ENCODE data around the gene FBXO47. TPM values are rescaled to one million over a fixed set of nuclear protein-coding genes. Genes with fewer than 3 reads are reported as not detected.

Gene FBXO47
- total and polyA plus RNA-seq, 2 of the 4 experiments (the other 2 are of a cell fraction): under 0.01 TPM; not detected in 1

- no peak overlapping the region for H3K4me2 ChIP-seq (ENCODE audit: low read depth, low read length)
- H2BK5ac ChIP-seq (ENCODE audit: low read depth, low read length, poor library complexity, severe bottlenecking): no peak overlapping the region
- no peak overlapping the region for H2BK120ac ChIP-seq (ENCODE audit: low read depth, low read length)
- H3K9ac ChIP-seq (ENCODE audit: low read depth, low read length): no peak overlapping the region
- H3K4me3 ChIP-seq (ENCODE audit: insufficient read depth, low read depth, low read length): no peak overlapping the region
- no peaks in the 10 kb centered on the region for H3K27me3 ChIP-seq (ENCODE audit: control insufficient read depth, insufficient read depth, low read length)
- in situ Hi-C loops (cut with MboI; ENCODE audit: low sequenced_read_pairs) (no loop called here), intact Hi-C loops (cut with micrococcal nuclease) (no loop called here), dilution Hi-C loops (cut with HindIII; ENCODE audit: low sequenced_read_pairs, unreplicated experiment) (no loop called here)
- no peak overlapping the region for H2AK5ac ChIP-seq (ENCODE audit: low read depth, low read length)
- H3K23ac ChIP-seq (ENCODE audit: low read depth, low read length): no peak overlapping the region
- DNase-seq: no peak
- H2AK9ac ChIP-seq (replicated peaks; ENCODE audit: low read depth, low read length, poor library complexity): no peak overlapping the region
- H3K9me3 ChIP-seq (ENCODE audit: control insufficient read depth, insufficient read depth, low read length): no peaks in the 10 kb centered on the region
- 100% methylated on average over 1 of the region's 7 CpGs; no CpG with 5 or more reads in 1 of the 2 experiments for WGBS, 2 experiments (ENCODE audit: extremely low coverage in 2 of 2, insufficient read length in 1 of 2)
- H3K36me3 ChIP-seq (ENCODE audit: control insufficient read depth, insufficient read depth, low read length): peaks cover 90% of the 10 kb centered on the region
- no TSS peak for BruUV-seq (replicated peaks)
- no peak overlapping the region; the same call in 1 of the 2 replicates for H3K27ac ChIP-seq (ENCODE audit: insufficient read depth, low read length)
- H4K20me1 ChIP-seq (ENCODE audit: insufficient read depth, low read length): peaks cover 69% of the 10 kb centered on the region
- no peak for TF ChIP-seq CHD1 (IDR thresholded peaks at IDR 0.05; ENCODE audit: low read depth, low read length)
- no peak for TF ChIP-seq POLR2A (IDR thresholded peaks at IDR 0.05; ENCODE audit: low read depth, low read length)
- no peak for TF ChIP-seq RAD21 (IDR thresholded peaks at IDR 0.05; ENCODE audit: low read length)
- TF ChIP-seq RCOR1 (IDR thresholded peaks at IDR 0.05; ENCODE audit: insufficient replicate concordance, low read length): no peak
- TF ChIP-seq CEBPB (IDR thresholded peaks at IDR 0.05; ENCODE audit: low read depth, low read length): no peak
- no peak for TF ChIP-seq BHLHE40 (IDR thresholded peaks at IDR 0.05; ENCODE audit: low read depth, low read length)
- TF ChIP-seq FOS (IDR thresholded peaks at IDR 0.05; ENCODE audit: low read depth, low read length): no peak
- TF ChIP-seq MXI1 (IDR thresholded peaks at IDR 0.05; ENCODE audit: borderline replicate concordance, low read depth, low read length): no peak
- no peak for TF ChIP-seq MAFK (IDR thresholded peaks at IDR 0.05; ENCODE audit: low read depth, low read length)
- no peak for TF ChIP-seq USF2 (IDR thresholded peaks at IDR 0.05; ENCODE audit: low read depth, low read length)
- TF ChIP-seq ELK1 (IDR thresholded peaks at IDR 0.05; ENCODE audit: borderline replicate concordance, low read depth, low read length): no peak
- TF ChIP-seq MAZ (IDR thresholded peaks at IDR 0.05; ENCODE audit: borderline replicate concordance, low read depth, low read length): no peak
- TF ChIP-seq RFX5 (IDR thresholded peaks at IDR 0.05; ENCODE audit: low read depth, low read length): no peak
- TF ChIP-seq NFE2L2 (IDR thresholded peaks at IDR 0.05; ENCODE audit: low read depth, low read length): no peak
- no peak for TF ChIP-seq SMC3 (IDR thresholded peaks at IDR 0.05; ENCODE audit: low read depth, low read length)
- TF ChIP-seq CTCF (conservative IDR thresholded peaks at IDR 0.05; ENCODE audit: low read depth, low read length): no peak
- H2AFZ ChIP-seq (replicated peaks; ENCODE audit: low read length, poor library complexity): peak overlapping the region; percentile 49
- H4K8ac ChIP-seq (ENCODE audit: low read depth in 2 of 2, low read length in 2 of 2): no peak overlapping the region
- peaks cover 8% of the 10 kb centered on the region; the same call in 1 of the 2 replicates for H3K4me1 ChIP-seq (ENCODE audit: control insufficient read depth, insufficient read depth, low read length)
- no peak overlapping the region for H3K56ac ChIP-seq (ENCODE audit: extremely low read depth, insufficient read depth, low read length)
- H4K91ac ChIP-seq (ENCODE audit: insufficient read depth, low read depth, low read length): no peak overlapping the region
- H3K4ac ChIP-seq (ENCODE audit: low read depth, low read length): no peak overlapping the region
- H3K14ac ChIP-seq (replicated peaks; ENCODE audit: low read depth, low read length): no peak overlapping the region
- POLR2A ChIA-PET (ENCODE audit: unreplicated experiment): no interaction called here
- H2BK20ac ChIP-seq (ENCODE audit: low read depth, low read length): no peak overlapping the region
- ATAC-seq (ENCODE audit: low read depth): no peak
- CTCF ChIA-PET: no interaction called here
- peaks cover 20% of the 10 kb centered on the region for H3K9me1 ChIP-seq (ENCODE audit: insufficient read depth, low read length)
- no peak overlapping the region for H3K18ac ChIP-seq (ENCODE audit: low read depth, low read length)
- H4K5ac ChIP-seq (ENCODE audit: low read depth, low read length): no peak overlapping the region
- H3K79me1 ChIP-seq (ENCODE audit: low read depth in 1 of 2, low read length in 2 of 2): peaks cover 61 to 94% of the 10 kb centered on the region in 2 experiments; a peak in 3 of 4 replicates
- H2BK15ac ChIP-seq (ENCODE audit: low read depth, low read length): no peak overlapping the region
Observed at GRCh38 chr17:38915639-38915995, 51.6 kb downstream of the FBXO47 start.
